SKM-1 treated with dmso at 0.1 percent for 144 hours (cell line): ENCODE measurements around the gene UMODL1.

ENCODE experiments used
- DNase-seq: peaks from one replicate; lab custom pipeline; 2025; ENCODE audit not compliant: unreplicated experiment; lab: John Stamatoyannopoulos, UW

The UMODL1 gene, protein sequence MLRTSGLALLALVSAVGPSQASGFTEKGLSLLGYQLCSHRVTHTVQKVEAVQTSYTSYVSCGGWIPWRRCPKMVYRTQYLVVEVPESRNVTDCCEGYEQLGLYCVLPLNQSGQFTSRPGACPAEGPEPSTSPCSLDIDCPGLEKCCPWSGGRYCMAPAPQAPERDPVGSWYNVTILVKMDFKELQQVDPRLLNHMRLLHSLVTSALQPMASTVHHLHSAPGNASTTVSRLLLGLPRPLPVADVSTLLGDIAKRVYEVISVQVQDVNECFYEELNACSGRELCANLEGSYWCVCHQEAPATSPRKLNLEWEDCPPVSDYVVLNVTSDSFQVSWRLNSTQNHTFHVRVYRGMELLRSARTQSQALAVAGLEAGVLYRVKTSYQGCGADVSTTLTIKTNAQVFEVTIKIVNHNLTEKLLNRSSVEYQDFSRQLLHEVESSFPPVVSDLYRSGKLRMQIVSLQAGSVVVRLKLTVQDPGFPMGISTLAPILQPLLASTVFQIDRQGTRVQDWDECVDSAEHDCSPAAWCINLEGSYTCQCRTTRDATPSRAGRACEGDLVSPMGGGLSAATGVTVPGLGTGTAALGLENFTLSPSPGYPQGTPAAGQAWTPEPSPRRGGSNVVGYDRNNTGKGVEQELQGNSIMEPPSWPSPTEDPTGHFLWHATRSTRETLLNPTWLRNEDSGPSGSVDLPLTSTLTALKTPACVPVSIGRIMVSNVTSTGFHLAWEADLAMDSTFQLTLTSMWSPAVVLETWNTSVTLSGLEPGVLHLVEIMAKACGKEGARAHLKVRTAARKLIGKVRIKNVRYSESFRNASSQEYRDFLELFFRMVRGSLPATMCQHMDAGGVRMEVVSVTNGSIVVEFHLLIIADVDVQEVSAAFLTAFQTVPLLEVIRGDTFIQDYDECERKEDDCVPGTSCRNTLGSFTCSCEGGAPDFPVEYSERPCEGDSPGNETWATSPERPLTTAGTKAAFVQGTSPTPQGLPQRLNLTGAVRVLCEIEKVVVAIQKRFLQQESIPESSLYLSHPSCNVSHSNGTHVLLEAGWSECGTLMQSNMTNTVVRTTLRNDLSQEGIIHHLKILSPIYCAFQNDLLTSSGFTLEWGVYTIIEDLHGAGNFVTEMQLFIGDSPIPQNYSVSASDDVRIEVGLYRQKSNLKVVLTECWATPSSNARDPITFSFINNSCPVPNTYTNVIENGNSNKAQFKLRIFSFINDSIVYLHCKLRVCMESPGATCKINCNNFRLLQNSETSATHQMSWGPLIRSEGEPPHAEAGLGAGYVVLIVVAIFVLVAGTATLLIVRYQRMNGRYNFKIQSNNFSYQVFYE

GRCh38 chr21:42071146-42071737, at the start of gene UMODL1:
TSS of gene UMODL1 (plus strand) at chr21:42071317. CDS start at chr21:42071317, 0 bp downstream.
- DNase-seq: no peak

- no peak for DNase-seq
Measured at GRCh38 chr21:42021371-42022090, 49.6 kb upstream of the UMODL1 start.

DNA sequence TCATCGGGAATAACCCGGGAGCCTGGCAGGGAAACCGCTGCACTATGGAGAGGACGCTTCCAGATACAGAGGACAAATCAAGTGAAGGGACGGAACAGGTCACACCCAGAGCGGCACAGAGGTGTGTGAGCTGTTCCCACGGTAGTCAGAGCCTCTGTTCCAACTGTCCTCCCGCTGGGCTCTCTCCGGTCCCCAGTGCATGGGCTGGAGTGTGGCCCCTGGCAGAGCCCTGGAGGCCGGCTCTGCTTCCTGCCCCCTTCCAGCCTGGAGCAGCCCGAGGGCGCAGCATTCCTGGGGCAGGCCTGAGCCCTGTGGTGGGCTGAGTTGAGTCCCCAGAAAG, 49.1 kb upstream of the UMODL1 start:
- no peak for DNase-seq

DNA sequence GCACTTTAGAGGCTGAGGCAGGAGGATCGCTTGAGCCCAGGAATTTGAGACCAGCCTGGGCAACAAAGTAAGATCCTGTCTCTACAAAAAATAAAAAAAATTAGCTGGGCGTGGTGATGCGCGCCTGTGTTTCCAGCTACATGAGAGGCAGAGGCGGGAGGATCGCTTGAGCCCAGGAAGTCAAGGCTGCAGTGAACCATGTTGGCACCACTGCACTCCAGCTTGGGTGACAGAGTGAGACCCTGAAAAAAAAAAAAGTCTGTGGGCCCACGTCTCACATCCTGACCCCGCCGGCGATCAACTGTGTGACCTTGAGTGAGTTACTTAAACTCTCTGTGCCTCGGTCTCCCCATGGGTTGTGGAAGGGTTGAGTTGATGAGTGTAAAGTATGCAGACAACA, 48.2 kb upstream of the UMODL1 start:
- no peak for DNase-seq

DNA sequence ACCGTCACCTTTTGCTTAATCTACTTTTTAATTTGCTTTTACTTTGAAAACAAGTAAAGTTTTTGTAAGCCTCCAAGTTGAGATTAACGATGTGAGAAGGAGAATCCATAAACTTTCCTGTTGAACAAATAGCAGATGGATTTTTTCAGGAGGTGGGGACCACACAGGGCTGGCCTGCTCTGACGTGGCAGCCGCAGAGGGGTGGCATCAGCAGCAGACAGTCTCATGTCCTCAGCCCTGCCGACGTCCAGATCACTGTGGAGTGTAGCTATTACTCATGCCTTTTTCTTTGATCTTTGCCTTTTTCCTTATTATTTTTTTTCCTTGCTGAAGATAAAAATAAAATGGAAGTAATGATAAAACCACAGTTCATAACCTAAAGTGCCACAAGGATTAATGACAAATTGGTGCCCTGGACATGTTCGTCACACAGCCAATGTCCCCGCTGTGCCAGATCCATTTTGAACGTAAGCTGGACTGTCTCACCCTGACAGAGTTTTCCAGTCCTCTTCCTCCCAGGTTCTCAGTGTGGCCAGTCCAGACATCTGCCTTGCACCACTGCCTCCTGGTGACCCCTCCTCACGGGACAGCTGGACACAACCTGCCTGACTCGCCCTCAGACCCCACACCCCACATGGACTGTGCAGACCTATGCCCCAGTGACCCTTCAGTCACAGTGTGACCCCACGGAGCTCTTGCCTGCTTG, 45.6 kb upstream of the UMODL1 start:
- DNase-seq: no peak

DNA sequence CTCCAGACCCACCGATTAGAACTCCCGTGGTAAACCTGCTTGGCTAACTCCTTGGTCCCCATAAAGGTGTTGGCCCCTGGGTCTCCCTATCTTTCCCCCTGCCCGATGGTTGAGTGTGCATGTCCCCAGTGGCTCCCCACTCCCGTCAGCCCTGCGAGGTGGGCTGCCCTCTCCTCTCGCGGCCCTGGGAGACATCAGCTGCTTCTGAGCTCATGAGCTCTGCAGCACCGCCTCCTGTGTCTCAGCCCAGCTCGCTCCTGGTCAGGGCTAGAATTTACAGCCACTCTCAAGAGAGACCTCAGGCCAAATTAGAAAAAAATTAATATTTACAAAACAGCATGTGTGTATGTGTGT, 45.1 kb upstream of the UMODL1 start:
- no peak for DNase-seq

DNA sequence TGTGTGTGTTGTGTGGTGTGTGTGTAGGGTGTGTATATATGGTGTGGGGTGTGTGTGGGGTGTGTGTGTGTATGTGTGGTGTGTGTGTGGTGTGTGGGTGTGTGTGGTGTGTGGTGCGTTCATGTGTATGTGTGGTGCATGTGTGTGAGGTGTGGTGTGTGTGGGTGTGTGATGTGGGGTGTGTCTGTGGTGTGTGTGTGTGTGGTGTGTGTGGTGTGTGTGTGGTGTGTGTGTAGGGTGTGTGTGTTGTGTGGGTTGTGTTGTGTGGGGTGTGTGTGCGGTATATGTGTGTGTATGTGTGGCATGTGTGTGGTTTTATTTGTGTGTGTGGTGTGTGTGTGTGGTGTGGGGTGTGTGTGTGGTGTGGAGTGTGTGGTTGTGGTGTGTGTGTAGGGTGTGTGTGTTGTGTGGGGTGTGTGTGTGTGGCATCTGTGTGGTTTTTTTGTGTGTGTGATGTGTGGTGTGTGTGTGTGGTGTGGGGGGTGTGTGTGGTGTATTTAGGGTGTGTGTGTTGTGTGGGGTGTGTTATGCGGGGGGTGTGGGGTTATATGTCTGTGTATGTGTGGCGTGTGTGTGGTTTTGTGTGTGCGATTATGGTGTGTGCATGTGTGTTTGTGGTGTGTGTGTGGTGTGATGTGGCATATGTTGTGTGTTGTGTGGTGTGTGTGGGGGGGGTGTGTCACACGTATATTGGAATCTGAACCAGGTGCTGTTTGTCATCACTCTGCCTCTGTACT, 43.9 kb upstream of the UMODL1 start:
- DNase-seq: no peak

DNA sequence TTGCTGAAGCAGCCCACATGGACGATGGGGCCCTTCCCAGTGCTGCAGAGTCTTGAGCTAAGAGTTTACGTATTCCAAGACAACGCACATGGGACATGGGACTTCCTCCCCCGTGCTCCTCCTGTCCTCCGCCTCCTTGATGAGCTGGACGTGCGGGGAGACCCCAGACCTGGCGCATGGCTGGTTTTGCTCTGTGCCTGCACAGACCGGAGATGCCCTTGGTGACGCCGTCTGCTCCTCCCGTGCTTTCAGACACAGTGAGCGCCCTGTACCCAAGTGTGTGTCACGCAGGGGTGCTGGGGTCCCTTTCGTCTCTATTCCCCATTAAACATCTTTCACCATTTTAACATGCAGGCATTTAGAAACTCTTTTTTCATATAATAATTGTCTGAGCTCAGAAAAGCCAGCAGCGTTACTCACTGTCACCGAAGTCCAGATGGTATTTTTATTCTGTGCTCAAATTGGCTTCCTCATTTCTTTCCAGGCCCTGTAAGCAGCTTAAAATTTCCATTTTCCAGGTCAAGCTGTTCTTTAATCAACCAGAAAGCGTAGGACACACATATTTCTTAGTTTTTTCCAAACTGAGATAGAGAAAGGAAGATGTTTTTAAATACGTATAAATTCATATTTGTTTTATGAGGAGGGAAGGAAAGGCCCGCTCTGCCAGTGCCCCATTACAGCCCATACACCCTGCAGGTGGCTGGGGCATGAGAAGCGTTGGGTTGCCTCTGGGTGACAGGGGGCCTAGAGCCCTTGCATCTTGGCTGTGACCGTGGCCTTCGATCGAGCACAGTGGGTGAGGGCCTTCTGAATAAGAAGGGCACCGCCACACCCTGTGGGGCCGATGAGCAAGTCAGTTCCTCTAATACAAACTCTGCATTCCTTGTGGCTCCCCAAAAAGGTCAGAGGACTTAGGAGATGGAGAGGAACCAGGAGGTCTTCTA, 43.0 kb upstream of the UMODL1 start:
- no peak for DNase-seq

DNA sequence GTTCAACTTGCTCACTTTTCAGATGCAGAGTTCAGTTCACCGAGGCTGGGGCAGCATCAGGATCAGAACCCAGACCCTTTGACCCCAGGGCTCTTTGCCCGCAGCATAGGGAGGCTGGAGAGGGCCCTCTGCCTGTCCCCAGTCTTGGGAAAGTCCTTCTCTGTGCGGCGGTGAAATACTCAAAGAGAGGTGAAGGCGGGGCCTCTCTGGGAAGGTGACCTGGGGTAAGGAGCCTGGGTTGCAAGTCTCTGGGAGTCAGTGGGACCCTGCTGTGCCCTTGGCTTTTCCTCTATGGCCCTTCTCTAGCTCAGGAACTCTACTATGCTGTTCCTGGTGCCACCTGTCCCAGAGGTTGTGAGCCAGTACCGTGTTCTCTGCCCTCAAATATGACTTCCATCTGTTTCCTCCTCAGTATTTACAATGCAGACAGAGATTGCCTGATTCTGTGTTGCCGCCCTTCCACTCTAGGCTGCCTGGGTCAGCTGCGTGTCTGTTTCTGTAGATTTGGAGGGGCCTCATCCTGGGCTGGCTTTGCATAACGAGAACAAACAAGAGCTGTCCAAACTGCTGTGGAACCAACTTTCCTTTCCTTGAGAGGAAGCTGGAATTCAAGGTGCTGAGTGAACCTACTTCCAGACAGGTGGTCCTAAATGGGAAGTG, 42.2 kb upstream of the UMODL1 start:
- DNase-seq: no peak

DNA sequence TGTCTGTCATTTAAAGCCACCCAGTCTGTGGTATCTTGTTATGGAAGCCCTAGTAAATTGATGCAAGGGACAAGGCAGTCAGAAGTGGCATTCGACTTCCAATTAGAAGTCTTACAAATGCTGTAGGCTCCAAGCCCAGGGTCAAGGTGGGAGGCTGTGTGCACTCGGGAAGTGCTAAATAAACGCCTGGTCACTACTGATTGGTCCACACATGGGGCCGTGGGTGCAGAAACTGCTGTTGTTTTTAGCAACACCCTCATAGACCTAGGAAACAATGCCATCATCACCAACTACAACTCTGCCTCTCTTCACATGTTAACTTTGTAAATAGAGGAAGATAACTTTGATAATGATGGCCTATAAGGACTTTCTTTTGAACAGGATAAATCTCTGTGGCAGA, 40.8 kb upstream of the UMODL1 start:
- no peak for DNase-seq

DNA sequence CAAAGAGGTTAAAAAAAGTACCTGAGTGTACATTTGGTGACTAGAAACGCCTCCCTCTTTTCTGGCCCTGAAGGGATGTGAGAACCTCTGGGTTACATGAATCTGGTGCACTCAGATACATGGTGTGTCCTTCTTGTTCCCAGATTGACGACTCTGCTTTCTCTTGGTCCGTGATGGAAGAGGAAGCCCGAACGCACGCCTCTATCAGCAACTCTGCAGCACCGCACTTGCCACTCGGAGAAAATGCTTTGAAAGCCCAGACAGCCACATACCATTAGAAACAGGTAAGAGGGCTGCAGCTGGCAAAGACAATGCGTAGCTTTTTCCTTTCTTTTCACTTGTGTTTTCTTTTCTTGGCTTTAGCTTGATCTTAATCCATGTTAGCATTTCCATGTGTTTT, 39.9 kb upstream of the UMODL1 start:
- no peak for DNase-seq

- no peak for DNase-seq
Measured at GRCh38 chr21:42031816-42032215, 39.3 kb upstream of the UMODL1 start.

- DNase-seq: no peak
Measured at GRCh38 chr21:42032266-42032665, 38.9 kb upstream of the UMODL1 start.

DNA sequence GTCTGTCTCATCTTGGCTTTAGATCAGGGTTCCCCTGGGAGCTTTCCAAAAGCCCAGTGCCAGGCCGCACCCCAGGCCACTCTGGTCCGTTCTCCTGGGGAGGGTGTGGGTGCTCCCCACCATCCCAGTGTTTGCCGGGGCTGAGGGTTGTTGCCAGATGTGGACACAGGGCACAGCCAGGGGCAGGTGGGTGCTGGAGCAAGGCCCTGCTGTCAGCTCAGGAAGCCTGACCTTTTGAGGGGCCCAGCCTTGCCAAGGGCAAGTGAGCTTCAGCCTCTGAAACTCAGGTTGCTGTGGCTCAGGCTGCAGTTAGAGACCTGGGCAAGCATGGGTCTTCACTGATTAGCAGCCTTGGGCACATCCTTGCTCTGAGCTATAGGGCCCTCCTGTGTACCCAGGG, 38.1 kb upstream of the UMODL1 start:
- DNase-seq: no peak

- no peak for DNase-seq
Measured at GRCh38 chr21:42036313-42036712, 34.8 kb upstream of the UMODL1 start.

DNA sequence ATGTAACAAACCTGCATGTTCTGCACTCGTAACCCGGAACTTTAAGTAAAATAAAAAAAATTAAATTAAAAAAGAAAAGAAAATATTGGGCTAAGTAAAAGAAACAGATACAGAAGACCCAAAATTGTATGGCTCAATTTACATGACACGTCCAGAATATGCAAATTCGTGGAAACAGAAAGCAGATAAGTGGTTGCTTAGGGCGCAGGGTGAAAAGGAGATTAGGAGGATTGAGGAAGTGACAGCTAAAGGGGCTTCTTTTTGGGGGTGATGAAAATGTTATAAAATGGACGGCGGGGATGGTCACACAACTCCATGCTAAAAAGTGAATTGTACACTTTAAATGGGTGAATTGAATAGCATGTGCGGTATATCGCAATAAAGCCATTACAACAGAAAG, 33.6 kb upstream of the UMODL1 start:
- DNase-seq: no peak

GRCh38 chr21:42037943-42038342, 33.2 kb upstream of the UMODL1 start:
- DNase-seq: no peak

GRCh38 chr21:42038393-42038792, 32.7 kb upstream of the UMODL1 start:
- DNase-seq: no peak
